Hindlimb muscle (tissue), 1 donor: Measurements from ENCODE around the gene P2RY12. TPM values are rescaled to one million over a fixed set of nuclear protein-coding genes. Genes with fewer than 3 reads are reported as not detected.
"Not testable (repeated sequence)": the region's sequence is repeated elsewhere in the genome, so short reads cannot be mapped to it uniquely, and the experiment has no call there.

Source experiments
- DNase-seq: peaks from one replicate; pipeline ENCODE4 v3.0.0-alpha.2; 2013
- polyA plus RNA-seq: library from polyadenylated mRNA; unstranded; fragments of 120-200 nt; gene quantifications from one replicate; pipeline ENCODE4 v1.2.1, GENCODE V29; 2013; ENCODE audit not compliant: insufficient read length

The P2RY12 gene
- polyA plus RNA-seq, 1 donor = 0.99 TPM

- not testable (repeated sequence) for DNase-seq
Measured at GRCh38 chr3:151392191-151392590, 7.6 kb upstream of the P2RY12 start.

GRCh38 chr3:151391720-151392119, 7.2 kb upstream of the P2RY12 start:
- no peak for DNase-seq

- DNase-seq = no peak
Measured at GRCh38 chr3:151387842-151388241, 3.3 kb upstream of the P2RY12 start.

GRCh38 chr3:151387432-151387831, 2.9 kb upstream of the P2RY12 start:
- DNase-seq = no peak

- no peak for DNase-seq
Measured at GRCh38 chr3:151386056-151386455, 1.5 kb upstream of the P2RY12 start.

- DNase-seq = no peak
Measured at GRCh38 chr3:151383956-151384355, 597 bp downstream of the P2RY12 start.

GRCh38 chr3:151383111-151383510, 1.4 kb downstream of the P2RY12 start:
- no peak for DNase-seq

GRCh38 chr3:151382671-151383070, 1.9 kb downstream of the P2RY12 start:
- no peak for DNase-seq

- DNase-seq = no peak
Measured at GRCh38 chr3:151379083-151379734, 5.3 kb downstream of the P2RY12 start.

- no peak for DNase-seq
Measured at GRCh38 chr3:151377768-151378385, 6.7 kb downstream of the P2RY12 start.

GRCh38 chr3:151372063-151372820, 12.3 kb downstream of the P2RY12 start:
- no peak for DNase-seq

GRCh38 chr3:151371526-151371925, 13.0 kb downstream of the P2RY12 start:
- DNase-seq = no peak

- no peak for DNase-seq
Measured at GRCh38 chr3:151367448-151367847, 17.1 kb downstream of the P2RY12 start.

GRCh38 chr3:151366993-151367392, 17.6 kb downstream of the P2RY12 start:
- no peak for DNase-seq

- DNase-seq = no peak
Measured at GRCh38 chr3:151362751-151363174, 21.8 kb downstream of the P2RY12 start.

- no peak for DNase-seq
Measured at GRCh38 chr3:151357463-151357850, 27.1 kb downstream of the P2RY12 start.

- DNase-seq = no peak
Measured at GRCh38 chr3:151356794-151357462, 27.6 kb downstream of the P2RY12 start.

GRCh38 chr3:151351648-151352047, 32.9 kb downstream of the P2RY12 start:
- no peak for DNase-seq

GRCh38 chr3:151351219-151351618, 33.3 kb downstream of the P2RY12 start:
- DNase-seq = no peak

- no peak for DNase-seq
Measured at GRCh38 chr3:151350656-151351055, 33.9 kb downstream of the P2RY12 start.

GRCh38 chr3:151347432-151347831, 37.1 kb downstream of the P2RY12 start:
- no peak for DNase-seq

GRCh38 chr3:151346292-151346691, 38.3 kb downstream of the P2RY12 start:
- DNase-seq = no peak

- DNase-seq = peak; percentile 61
Measured at GRCh38 chr3:151345859-151346258, 38.7 kb downstream of the P2RY12 start.
